B cell (primary cell): Measurements from ENCODE around the gene HS3ST5. TPM values are rescaled to one million over a fixed set of nuclear protein-coding genes. Genes with fewer than 3 reads are reported as not detected.

Experiments
- ATAC-seq: fragments of 200-7000 bp; cut with Tn5 transposase; one replicate; pipeline ENCODE4 v1.10.0; 2021; ENCODE audit warnings: low read depth, mild to moderate bottlenecking, moderate number of reproducible peaks, moderate library complexity
- CTCF ChIA-PET: fragments of 350-600 bp; sonication (Branson Sonifier 250); formaldehyde crosslinking; loops from one replicate; lab custom pipeline; 2021; ENCODE audit warnings: antibody characterized with exemption, inconsistent platforms; lab: Charles Lee
- POLR2A ChIA-PET: fragments of 350-600 bp; sonication (Branson Sonifier 250); formaldehyde crosslinking; loops from one replicate; lab custom pipeline; 2021; ENCODE audit warnings: antibody characterized with exemption; lab: Charles Lee
- DNase-seq: peaks from one replicate; pipeline ENCODE4 v3.0.0; 2013
- H2AFZ ChIP-seq: 2 replicates; pipeline ENCODE4 v1.6.1; 2012; ENCODE audit warnings: mild to moderate bottlenecking, low read depth, low read length; ENCODE audit not compliant: insufficient read depth, poor library complexity, severe bottlenecking
- H3K27ac ChIP-seq, 2 donors: 1 replicate in 1 of 2; 2 replicates in 1 of 2; pipeline ENCODE4 v1.5.1; 2012 to 2013; ENCODE audit warnings: low read length in 2 of 2, mild to moderate bottlenecking in 2 of 2, moderate library complexity in 1 of 2
- H3K27me3 ChIP-seq, 4 experiments: fragments of 200-600 bp in 1 of 4; sonication (generic) in 1 of 4; replicated peaks in 1 of 4; 1 replicate in 2 of 4; 2 replicates in 2 of 4; pipeline versions ENCODE4 v1.6.1 to v1.7.0; 2013 to 2016; ENCODE audit warnings: low read length in 3 of 4, mild to moderate bottlenecking in 2 of 4, mixed read lengths in 1 of 4, moderate library complexity in 1 of 4; ENCODE audit not compliant: insufficient read depth in 4 of 4, control insufficient read depth in 3 of 4; ENCODE audit errors: control extremely low read depth in 1 of 4
- H3K36me3 ChIP-seq, 2 experiments: replicated peaks in 1 of 2; 1 replicate in 1 of 2; 2 replicates in 1 of 2; pipeline versions ENCODE4 v1.6.1 to v1.7.1; 2013; ENCODE audit warnings: low read length in 1 of 2; ENCODE audit not compliant: insufficient read depth in 2 of 2, control insufficient read depth in 1 of 2; ENCODE audit errors: control extremely low read depth in 1 of 2, extremely low read depth in 1 of 2
- H3K4me1 ChIP-seq, 2 donors: fragments of 200-600 bp in 1 of 2; sonication (generic) in 1 of 2; 1 replicate in 1 of 2; 2 replicates in 1 of 2; pipeline versions ENCODE4 v1.5.1 to v1.6.1; 2013 to 2017; ENCODE audit warnings: low read length in 2 of 2; ENCODE audit not compliant: control insufficient read depth in 2 of 2, insufficient read depth in 2 of 2
- H3K4me2 ChIP-seq: replicated peaks from 2 replicates; pipeline ENCODE3; 2012; ENCODE audit warnings: mild to moderate bottlenecking, low read depth, low read length; ENCODE audit not compliant: poor library complexity, severe bottlenecking
- H3K4me3 ChIP-seq, 5 experiments: fragments of 200-600 bp in 1 of 5; sonication (generic) in 1 of 5; 1 replicate in 3 of 5; 2 replicates in 2 of 5; pipeline versions ENCODE4 v1.5.1 to v1.7.0; 2011 to 2016; ENCODE audit warnings: low read length in 4 of 5, mild to moderate bottlenecking in 4 of 5, low read depth in 2 of 5, control low read depth in 1 of 5, moderate library complexity in 1 of 5; ENCODE audit not compliant: insufficient read depth in 1 of 5; ENCODE audit errors: control extremely low read depth in 1 of 5, extremely low read depth in 1 of 5
- H3K79me2 ChIP-seq: fragments of 200-600 bp; sonication (generic); one replicate; pipeline ENCODE4 v1.6.0; 2016; ENCODE audit warnings: low read length; ENCODE audit not compliant: control insufficient read depth, insufficient read depth
- H3K9ac ChIP-seq: fragments of 200-600 bp; sonication (generic); 2 replicates; pipeline ENCODE4 v1.6.1; 2017; ENCODE audit warnings: mild to moderate bottlenecking, low read length, moderate library complexity
- H3K9me3 ChIP-seq, 3 donors: one replicate each; pipeline versions ENCODE4 v1.6.1 to v1.7.1; 2013; ENCODE audit warnings: low read length in 2 of 3; ENCODE audit not compliant: control insufficient read depth in 2 of 3, insufficient read depth in 1 of 3; ENCODE audit errors: control extremely low read depth in 1 of 3
- H4K20me1 ChIP-seq: 2 replicates; pipeline ENCODE4 v1.6.0; 2012; ENCODE audit warnings: mild to moderate bottlenecking, low read length; ENCODE audit not compliant: insufficient read depth, control insufficient read depth, poor library complexity, severe bottlenecking
- H3K27ac Mint-ChIP-seq: one replicate; pipeline ENCODE4 v1.8.0; 2021; ENCODE audit warnings: mixed read lengths
- H3K27me3 Mint-ChIP-seq: one replicate; pipeline ENCODE4 v1.8.0; 2021; ENCODE audit warnings: mixed read lengths
- H3K4me1 Mint-ChIP-seq: one replicate; pipeline ENCODE4 v1.8.0; 2021; ENCODE audit warnings: mixed read lengths
- H3K4me3 Mint-ChIP-seq: one replicate; pipeline ENCODE4 v1.8.0; 2021; ENCODE audit warnings: mixed read lengths
- H3K9me3 Mint-ChIP-seq: one replicate; pipeline ENCODE4 v1.8.0; 2022; ENCODE audit warnings: mixed read lengths; ENCODE audit not compliant: insufficient read depth
- EZH2 ChIP-seq: IDR thresholded peaks from 2 replicates; pipeline ENCODE4 v1.6.1; 2012; ENCODE audit warnings: borderline replicate concordance, low read depth, mild to moderate bottlenecking, moderate library complexity, low read length; ENCODE audit not compliant: insufficient read depth, poor library complexity, severe bottlenecking
- WGBS: methylation state at CpG from one replicate; pipeline ENCODE4 v1.1.5; 2013; ENCODE audit warnings: missing lambda C conversion rate; ENCODE audit not compliant: insufficient coverage; 5-methylcytosine and 5-hydroxymethylcytosine counted together
- intact Hi-C: fragments of 100-400 bp; cut with micrococcal nuclease; formaldehyde crosslinking; loops from one replicate; pipeline ENCODE4 v1.10.0; 2022
- polyA plus RNA-seq: library from polyadenylated mRNA; depleted of rRNA; stranded (reverse); fragments of >200 nt; gene quantifications from 2 replicates; pipeline ENCODE4 v1.2.3, GENCODE V29; 2012
- total RNA-seq, 2 donors: library from RNA; stranded (reverse); fragments of 120-200 nt in 1 of 2; gene quantifications; 1 replicate in 1 of 2; 2 replicates in 1 of 2; pipeline versions ENCODE4 v1.2.3 to v1.2.4, GENCODE V29; 2013 to 2022
- TF ChIP-seq, protein P1 (sequence below): fragments of 200-600 bp; IDR thresholded peaks from one replicate; pipeline ENCODE4 v1.8.0; 2022; ENCODE audit warnings: antibody characterized with exemption, mild to moderate bottlenecking

The HS3ST5 gene
- total and polyA plus RNA-seq, 2 donors (not counting 1 experiment from before 2014, with no cell fraction given) = not detected

GRCh38 chr6:114075777-114076176, 267.0 kb downstream of the HS3ST5 start:
- no peak overlapping the region for H3K4me3 ChIP-seq
- Mint-ChIP-seq H3K27ac (no peak overlapping the region), H3K27me3 (peaks cover 6% of the 10 kb centered on the region), H3K9me3 (no peaks in the 10 kb centered on the region), H3K4me1 (no peaks in the 10 kb centered on the region), H3K4me3 (no peak overlapping the region)
- 56% methylated on average over 1 of the region's 3 CpGs for WGBS
- no peak overlapping the region for H3K27ac ChIP-seq
- no peak overlapping the region for H3K9ac ChIP-seq
- no peak overlapping the region for H2AFZ ChIP-seq
- H3K79me2 ChIP-seq = no peaks in the 10 kb centered on the region
- TF ChIP-seq EZH2 = no peak
- TF ChIP-seq, protein P1, sequence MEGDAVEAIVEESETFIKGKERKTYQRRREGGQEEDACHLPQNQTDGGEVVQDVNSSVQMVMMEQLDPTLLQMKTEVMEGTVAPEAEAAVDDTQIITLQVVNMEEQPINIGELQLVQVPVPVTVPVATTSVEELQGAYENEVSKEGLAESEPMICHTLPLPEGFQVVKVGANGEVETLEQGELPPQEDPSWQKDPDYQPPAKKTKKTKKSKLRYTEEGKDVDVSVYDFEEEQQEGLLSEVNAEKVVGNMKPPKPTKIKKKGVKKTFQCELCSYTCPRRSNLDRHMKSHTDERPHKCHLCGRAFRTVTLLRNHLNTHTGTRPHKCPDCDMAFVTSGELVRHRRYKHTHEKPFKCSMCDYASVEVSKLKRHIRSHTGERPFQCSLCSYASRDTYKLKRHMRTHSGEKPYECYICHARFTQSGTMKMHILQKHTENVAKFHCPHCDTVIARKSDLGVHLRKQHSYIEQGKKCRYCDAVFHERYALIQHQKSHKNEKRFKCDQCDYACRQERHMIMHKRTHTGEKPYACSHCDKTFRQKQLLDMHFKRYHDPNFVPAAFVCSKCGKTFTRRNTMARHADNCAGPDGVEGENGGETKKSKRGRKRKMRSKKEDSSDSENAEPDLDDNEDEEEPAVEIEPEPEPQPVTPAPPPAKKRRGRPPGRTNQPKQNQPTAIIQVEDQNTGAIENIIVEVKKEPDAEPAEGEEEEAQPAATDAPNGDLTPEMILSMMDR = no peak
- intact Hi-C loops = no loop called here
- POLR2A ChIA-PET = no interaction called here
- H3K4me2 ChIP-seq = no peak overlapping the region
- ATAC-seq = no peak
- H3K36me3 ChIP-seq = no peaks in the 10 kb centered on the region
- no peaks in the 10 kb centered on the region for H3K27me3 ChIP-seq
- CTCF ChIA-PET = no interaction called here
- H3K4me1 ChIP-seq = no peaks in the 10 kb centered on the region
- no peaks in the 10 kb centered on the region for H4K20me1 ChIP-seq
- no peaks in the 10 kb centered on the region for H3K9me3 ChIP-seq
- DNase-seq = no peak

- 72% methylated on average over 4 of the region's 4 CpGs for WGBS
- peaks cover 10% of the 10 kb centered on the region for H3K27me3 Mint-ChIP-seq
- no peaks in the 10 kb centered on the region for H3K79me2 ChIP-seq
Measured at GRCh38 chr6:114075300-114075699, 267.5 kb downstream of the HS3ST5 start.

More at GRCh38 chr6:114075300-114075699, 267.5 kb downstream of the HS3ST5 start:
- H3K4me3 Mint-ChIP-seq = no peak overlapping the region
- H4K20me1 ChIP-seq = no peaks in the 10 kb centered on the region
- no peaks in the 10 kb centered on the region for H3K9me3 ChIP-seq
- H3K4me3 ChIP-seq = no peak overlapping the region
- ChIA-PET POLR2A (no interaction called here), CTCF (no interaction called here)
- H3K36me3 ChIP-seq = no peaks in the 10 kb centered on the region
- no peak for DNase-seq
- no peak overlapping the region for H3K4me2 ChIP-seq
- H3K27me3 ChIP-seq = no peaks in the 10 kb centered on the region
- intact Hi-C loops = no loop called here
- H3K27ac ChIP-seq = no peak overlapping the region
- ATAC-seq = no peak
- no peaks in the 10 kb centered on the region for H3K4me1 Mint-ChIP-seq
- TF ChIP-seq, protein P1 = no peak
- TF ChIP-seq EZH2 = no peak
- H3K9me3 Mint-ChIP-seq = no peaks in the 10 kb centered on the region
- no peak overlapping the region for H3K27ac Mint-ChIP-seq
- H3K9ac ChIP-seq = no peak overlapping the region
- no peaks in the 10 kb centered on the region for H3K4me1 ChIP-seq
- H2AFZ ChIP-seq = no peak overlapping the region
